ENCODE measurements around the gene CDC42EP4.

Gene CDC42EP4, protein sequence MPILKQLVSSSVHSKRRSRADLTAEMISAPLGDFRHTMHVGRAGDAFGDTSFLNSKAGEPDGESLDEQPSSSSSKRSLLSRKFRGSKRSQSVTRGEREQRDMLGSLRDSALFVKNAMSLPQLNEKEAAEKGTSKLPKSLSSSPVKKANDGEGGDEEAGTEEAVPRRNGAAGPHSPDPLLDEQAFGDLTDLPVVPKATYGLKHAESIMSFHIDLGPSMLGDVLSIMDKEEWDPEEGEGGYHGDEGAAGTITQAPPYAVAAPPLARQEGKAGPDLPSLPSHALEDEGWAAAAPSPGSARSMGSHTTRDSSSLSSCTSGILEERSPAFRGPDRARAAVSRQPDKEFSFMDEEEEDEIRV

DNA sequence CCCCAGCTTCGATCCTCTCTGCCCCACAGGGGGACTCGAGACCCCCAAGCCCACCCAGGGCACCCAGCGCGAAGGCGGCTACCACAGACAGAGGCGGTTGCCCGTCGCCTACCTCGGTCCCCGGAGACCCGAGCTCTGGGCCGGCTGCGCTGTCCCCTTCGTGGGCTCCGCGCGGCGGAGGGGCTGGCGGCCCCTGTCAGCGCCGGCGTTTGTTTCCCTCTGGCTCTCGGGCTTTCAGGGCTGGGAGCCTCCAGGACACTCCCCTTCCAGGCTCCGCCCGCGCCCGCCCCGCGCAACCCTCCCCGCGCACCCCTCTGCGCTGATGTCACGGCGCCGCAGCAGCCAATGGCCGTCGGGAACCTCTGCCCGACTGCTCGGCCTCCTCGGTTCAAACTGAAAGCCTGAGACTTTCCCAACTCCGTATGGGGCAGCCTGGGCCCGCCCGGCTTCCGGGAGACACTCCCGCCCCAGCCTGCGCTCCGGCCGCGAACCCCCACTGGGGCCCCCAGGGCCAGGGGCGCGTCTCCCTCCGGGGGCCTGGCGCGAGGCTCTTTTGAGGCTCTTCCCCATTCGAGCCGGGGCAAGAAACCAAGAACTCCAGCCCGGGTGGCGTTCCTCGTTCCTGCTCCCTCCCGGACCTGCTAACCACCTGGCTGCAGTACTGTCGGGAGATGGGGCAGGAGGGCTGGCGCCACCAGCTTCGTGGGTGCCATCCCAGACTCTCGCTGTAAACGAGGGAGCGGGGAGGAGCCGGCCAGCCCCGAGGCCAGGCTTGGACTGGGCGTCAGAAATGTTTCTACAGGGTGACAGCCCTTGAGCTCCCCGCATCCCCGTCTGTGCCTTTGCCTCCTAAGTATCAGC, at the start of gene CDC42EP4:
CDC42EP4 (minus strand) TSS at position 221 of the 861 bp plus-strand sequence. CDS start 25,501 bp downstream, outside the sequence.
- peak; percentile 92 for DNase-seq

DNA sequence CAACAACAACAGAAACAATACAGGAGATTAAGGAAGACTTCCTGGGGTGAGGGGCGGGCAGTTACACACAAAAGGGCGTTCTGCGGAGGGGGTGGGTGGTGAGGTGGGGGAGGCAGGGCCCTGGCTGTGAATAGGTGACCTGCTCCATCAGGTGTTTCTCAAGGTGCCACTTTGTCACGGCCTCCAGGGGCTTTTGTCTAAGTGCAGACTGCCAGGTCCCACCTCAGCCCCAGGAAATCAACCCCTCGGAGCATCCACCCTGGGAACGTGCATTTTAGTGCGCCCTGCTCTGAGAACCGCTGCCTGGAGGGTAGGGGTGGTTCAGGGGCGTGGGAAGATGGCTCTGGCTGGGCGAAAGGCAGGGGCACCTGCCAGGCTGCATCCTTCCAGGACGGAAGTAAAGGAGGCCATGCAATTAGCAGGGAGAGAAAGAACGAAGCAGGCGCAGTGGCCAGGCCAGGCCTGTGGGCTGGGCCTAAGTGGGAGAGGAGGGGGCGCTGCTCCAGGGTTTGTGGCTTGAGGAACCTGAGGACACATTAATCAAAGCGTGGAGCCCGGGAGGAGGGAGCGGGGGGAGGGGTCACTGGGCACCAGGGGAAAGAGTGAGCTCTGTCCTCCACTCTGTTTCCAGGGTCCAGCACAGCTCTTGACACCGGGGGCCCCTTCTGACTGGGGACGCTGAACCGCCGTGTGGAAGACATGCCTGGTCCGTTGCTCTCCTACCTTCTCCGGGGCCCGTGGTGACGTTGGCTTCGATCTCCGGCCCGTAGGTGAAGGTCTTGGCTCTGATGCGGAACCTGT, 49.4 kb upstream of the CDC42EP4 start:
- DNase-seq, result no peak

DNA sequence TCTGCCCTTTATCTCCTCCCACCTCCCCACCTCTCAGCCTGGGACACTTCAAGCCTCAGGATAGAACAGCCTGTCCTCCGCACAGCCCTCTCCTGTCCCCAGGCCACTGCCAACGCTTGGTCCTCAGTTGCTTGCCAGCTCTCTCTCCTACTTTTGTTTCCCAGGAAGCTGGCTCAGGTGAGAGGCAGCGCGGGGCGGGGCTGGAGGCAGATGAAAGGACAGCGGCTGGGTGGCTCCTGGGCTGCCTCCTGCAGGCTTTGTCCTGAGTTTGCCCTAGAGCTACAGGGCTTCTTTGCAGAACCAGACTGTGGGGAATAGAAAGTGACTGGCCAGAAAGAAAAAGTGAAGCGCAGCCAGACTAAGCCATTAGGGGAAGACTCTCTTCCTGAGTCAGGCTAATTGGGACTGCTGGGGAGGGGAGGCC, 48.2 kb upstream of the CDC42EP4 start:
- no peak for DNase-seq

DNA sequence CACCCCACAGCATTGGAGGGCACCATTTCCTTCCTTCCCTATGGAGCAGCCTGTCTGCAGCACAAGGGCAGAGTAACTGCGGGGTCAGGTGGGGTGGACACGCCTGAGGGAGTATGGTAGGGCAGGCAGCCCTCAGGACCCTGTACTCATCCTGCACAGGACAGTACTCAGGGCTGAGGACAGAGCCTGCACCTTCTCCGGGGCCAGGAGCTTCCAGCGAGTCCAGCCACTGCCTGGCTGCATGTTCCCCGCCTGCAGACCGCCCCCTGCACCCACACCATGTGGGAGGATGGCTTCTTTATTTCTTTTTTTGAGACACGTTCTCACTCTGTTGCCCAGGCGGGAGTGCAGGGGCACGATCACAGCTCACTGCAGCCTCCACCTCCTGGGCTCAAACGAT, 47.6 kb upstream of the CDC42EP4 start:
- DNase-seq, result no peak

DNA sequence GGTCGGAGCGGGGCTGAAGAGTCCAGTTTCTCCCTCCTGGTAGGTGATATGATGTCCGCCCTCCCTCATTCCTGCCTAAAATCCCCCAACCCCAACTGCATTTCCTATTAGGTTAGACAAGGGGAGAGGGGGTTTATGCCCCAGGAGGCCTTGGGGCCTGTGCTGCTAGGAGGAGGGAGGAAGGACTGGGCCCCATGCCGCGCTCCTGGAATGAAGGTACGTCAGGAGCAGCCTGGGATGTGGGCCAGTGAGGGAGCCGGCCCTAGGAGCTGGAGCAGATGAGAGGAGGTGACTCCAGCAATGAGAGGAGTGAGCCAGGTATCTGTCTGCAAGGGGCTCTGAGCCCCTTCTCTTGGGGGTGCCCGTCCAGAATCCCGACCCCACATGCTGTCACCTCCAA, 46.9 kb upstream of the CDC42EP4 start:
- DNase-seq, result no peak

DNA sequence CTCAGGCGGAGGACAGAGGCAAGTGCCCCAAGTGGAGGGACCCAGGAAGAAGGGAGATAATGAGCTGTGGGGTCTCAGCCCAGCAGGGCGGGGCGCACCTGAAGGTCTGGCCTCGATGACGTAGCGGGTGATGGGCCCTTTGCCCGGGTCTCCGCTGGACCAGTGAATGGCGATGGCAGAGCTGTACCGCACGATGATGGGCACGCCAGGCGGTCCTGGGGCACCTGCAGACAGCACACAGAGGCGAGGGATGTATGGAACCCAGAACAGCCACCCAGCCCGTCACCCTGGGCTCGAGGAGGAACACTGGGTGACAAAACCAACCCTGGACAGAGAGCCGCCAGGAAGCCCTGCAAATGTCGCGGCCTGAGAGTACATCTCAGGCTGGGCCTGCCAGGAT, 46.2 kb upstream of the CDC42EP4 start:
- DNase-seq, result no peak

DNA sequence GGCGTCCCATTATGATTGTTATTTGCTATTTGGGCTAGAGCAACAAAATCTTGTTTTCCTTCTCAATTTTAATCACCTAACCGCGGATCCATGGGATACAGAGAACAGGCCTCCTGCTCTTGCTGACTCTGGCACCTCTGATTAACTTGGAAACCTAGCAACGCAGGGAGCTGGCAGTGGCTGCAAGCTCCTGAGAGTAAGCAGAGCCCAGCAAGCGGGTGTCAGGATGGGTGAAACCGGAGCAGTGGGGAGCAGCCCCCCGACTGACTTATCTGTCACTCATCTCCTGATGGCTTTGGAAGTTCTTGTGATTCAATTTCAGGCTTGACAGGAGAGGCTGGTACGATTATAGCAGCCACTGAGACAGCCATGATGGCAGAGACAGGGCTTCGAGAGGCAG, 45.5 kb upstream of the CDC42EP4 start:
- DNase-seq, result no peak

DNA sequence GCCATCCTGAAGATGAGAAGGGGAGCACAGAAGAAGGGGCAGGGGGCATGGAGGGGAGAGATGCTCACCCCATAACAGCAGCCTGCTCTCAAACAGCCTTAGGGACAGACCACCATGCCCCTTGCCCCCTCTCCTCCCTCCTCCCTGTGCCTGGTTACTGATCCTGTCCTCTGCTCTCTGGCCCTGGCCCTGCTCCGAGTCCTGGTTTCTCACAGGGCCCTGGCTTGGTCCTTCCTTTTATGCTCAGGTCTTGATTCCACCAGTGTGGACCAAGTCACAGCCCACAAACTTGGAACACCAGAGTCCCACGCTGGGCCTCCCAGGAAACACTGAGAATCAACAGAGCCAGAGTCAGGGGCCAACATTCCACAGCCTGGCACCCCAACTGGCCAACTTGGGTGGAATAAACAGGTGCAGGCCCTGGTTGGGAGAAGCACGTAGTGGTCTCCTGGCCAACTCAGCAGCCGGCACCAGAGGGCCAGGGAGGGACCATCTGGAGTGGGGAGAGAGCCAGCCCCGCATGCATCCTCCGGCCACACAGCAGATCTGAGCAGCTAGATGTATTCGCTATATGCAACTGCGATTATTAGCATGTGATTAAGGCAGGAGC, 44.9 kb upstream of the CDC42EP4 start:
- no peak for DNase-seq

DNA sequence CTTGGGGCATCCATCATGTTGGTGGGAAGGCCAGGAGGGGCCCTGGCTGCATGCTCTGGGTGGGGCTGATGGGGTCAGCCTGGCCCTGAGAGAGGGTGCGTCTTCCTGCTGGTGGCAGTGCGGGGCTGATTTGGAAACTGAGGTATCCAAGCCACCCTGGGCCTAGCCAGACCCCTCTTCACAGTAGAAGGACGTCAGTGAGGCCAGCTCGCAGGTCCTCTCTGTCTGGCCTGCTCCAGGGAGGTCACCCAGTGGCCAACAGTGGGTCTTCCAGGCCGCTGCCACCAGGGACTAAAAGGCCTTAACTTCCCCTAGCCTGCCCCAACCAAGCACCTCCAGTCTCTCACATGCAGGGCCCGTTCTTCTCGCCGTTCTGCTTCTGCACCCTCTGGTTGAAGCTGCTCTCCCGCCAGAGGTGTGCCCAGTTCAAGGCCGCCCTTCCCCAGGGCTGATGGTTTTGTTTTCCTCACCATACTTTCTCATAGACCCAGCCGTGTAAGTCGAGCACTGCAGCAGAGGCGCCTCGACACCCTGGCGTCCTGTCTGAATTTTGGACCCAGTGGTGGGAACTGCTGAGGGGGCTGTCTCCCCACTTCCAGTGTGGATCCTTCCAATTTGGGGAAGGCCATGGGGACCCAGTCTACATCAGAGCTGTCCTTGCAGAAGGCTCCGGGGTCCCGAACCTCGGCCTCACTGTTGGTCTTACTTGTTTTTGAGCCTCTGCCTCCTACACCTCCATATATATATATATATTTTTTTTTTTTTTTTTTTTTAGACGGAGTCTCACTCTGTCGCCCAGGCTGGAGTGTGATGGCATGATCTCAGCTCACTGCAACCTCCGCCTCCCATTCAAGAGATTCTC, 42.9 kb upstream of the CDC42EP4 start:
- no peak for DNase-seq

DNA sequence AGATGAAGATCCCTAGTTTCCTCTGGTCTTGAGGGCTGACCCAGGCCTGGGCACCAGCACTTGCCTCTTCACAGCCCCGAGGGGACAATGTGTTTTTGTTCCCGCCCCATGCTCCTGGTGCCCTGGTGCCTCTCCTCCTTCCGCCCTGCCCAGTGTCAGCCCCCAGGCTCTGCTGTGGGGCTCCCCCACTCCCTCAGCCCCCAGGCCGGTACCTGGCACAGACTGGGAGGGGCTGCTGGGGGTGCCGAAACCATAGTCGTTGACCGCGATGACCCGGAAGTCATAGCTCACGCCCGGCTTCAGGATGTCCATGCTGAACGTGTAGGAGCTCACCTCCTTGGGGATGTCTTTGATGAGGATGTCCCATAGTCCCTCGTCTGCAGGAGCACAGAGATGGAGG, 40.5 kb upstream of the CDC42EP4 start:
- no peak for DNase-seq

DNA sequence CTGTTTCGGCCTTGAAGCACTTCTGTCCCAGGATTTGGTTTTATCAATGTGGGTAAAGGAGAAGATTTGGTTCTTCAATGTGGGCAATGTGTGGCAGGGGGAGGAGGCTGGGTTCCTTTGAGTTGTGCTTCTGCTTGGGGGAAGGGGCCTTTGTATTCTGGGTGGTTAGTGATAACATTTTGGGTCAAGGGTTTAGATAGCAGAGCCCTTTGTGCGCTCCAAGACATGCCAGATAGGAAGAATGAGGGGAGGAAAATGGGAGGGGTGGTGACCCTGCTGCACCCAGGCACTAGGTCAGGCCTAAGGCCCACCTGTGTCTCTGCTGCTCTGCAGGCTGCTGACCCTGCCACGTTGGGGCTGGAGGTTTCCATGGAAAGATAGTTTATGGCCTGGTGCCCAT, 40.0 kb upstream of the CDC42EP4 start:
- no peak for DNase-seq

DNA sequence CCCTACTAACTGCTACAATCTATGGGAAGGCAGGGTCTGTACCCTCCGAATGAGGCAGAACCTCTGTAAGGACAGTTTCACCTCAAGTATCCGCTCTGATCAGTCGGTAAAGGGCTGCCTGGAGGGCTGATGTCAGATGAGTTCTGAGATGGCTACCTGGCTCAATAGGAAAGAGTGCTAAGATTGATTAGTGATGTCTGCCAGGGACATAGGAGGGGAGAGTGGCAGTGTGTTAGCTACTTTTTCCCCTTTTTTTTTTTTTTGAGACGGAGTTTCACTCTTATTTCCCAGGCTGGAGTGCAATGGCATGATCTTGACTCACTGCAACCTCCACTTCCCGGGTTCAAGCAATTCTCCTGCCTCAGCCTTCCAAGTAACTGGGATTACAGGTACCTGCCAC, 39.1 kb upstream of the CDC42EP4 start:
- no peak for DNase-seq

DNA sequence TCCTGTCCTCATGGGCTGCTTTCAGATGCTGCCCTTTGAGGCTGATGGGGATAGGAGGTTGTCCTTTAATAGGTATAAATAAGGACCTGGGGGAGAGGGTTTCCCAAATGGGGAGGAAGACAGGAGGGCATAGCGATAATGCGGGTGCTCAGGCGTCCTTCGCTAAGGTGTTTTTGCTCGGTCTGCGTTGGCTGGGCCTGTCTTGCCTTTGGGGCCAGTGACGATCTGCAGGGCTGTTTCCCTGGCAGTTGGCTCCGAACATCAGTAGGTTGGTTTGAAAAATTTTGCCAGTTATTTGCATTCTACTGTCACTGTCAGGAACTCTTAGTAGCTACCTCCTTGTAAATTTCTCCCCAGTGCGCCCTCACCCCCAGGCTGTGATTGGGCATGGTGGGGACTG, 37.8 kb upstream of the CDC42EP4 start:
- DNase-seq, result no peak

DNA sequence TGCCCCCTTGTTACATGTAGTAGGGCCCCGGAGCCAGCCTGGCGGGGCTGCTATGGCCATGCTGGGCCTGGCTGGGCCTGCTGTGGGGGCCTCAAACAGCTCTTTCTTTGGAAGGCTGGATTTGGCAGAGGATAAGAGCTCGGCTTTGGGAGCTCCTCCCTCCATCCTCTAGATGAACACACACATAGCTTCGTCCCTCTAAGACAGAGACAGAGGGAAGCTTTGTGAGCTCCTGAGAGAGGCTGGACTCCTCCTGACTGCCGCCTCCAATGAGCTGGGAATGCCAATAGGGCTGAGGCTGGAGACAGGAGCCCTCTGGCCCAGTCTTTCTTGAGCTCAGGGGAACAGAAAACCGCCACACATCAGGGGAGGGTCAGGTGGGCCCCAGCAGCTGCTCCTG, 37.3 kb upstream of the CDC42EP4 start:
- DNase-seq, result no peak

DNA sequence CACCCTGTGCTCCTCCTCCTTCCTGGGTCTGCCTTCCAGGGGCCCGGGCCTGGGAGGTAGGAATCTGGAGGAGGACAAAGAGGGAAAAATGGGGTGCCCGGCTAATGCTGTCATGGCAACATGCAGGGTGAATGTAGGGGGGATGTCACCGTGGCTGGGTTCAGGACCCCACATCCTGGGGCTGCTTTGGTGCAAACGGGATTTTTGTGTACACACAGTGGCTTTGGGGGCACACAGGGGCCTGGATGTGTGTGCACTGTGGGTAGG, 37.0 kb upstream of the CDC42EP4 start:
- no peak for DNase-seq

DNA sequence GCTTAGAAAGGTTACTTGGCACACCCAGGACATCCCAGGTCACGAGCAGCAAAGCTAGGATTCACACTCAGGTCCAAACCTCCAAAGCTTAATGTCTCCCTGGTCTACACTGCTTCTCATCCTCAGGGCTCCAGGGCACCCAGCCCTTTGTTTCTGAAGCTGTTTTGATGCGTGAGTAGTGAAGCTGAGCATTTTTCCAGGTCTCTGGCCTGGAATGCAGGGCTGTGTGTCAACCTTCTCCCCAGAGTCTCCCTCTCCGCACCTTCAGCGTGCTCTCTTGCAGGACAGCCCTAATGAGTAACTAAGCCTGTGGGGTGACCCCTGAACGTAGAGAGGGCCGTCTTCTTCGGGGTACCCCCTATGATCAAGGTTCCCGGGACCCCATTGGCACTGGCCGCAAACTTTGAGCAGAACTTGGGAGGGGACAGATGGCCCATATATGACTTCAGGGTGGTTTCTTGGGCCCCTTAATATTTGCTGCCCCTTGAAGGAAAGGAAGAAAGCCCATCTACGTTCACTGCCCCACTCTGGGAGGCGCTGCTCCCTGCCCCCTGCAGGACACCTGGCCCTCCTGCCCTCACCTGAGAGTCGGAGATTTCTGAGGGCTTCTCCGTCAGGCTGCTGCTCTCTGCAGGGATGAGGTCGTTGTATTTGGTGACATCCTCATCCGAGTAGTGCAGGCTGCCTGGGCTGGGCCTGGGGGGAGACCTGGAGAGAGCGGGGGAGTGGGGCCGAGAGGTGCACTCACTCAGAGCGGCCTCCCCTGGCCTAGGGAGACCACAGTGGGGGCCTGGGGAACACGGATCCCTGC, 36.4 kb upstream of the CDC42EP4 start:
- no peak for DNase-seq

DNA sequence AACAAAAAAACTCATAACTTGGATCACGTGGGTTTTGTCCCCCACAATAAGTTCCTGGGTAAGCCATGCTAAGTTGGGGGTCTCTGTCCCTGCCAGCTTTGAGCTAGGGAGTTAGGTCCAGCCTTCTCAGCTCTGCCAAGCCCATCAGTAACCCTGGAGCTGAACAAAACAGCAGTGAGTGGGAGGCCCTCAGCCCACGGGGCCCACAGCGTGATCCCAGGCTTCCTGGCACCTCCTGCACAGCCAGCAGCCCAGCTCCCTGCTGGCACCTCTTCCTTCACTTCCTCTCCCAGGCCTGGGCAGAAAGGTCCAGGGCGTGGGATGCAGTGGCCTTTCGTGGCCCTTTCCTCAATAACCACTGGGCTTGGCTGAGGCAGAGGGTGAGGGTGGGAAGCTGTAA, 35.5 kb upstream of the CDC42EP4 start:
- DNase-seq, result no peak

DNA sequence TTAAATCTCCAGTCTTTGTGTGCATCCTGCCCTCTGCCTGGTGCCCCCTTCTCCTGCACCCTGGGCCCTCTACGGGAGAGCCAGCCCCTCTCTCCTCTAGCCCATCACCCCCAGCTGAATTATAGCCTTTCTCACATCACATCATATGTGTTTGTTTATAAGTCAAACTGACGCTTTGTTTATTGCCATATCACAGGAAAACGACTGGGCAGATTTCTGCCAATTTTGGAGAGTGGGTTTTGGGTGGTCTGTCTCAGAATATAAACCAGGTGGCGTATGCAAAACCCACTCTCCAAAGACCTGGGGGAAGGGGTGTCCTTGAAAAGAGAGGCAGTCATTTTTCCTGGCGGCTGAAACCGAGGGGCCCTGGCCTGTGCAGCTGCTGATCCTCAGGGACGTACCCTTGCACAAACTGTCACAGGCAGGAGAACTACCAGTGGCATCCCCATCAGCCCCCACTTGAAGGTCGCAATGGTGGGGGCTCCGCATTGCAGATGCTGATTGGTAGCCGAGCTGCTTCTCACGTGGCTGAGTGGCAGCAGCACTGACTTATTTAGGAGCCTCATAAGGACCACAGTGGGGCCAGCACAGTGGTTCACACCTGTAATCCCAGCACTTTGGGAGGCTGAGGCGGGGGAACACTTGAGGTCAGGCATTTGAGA, 34.8 kb upstream of the CDC42EP4 start:
- DNase-seq, result no peak

DNA sequence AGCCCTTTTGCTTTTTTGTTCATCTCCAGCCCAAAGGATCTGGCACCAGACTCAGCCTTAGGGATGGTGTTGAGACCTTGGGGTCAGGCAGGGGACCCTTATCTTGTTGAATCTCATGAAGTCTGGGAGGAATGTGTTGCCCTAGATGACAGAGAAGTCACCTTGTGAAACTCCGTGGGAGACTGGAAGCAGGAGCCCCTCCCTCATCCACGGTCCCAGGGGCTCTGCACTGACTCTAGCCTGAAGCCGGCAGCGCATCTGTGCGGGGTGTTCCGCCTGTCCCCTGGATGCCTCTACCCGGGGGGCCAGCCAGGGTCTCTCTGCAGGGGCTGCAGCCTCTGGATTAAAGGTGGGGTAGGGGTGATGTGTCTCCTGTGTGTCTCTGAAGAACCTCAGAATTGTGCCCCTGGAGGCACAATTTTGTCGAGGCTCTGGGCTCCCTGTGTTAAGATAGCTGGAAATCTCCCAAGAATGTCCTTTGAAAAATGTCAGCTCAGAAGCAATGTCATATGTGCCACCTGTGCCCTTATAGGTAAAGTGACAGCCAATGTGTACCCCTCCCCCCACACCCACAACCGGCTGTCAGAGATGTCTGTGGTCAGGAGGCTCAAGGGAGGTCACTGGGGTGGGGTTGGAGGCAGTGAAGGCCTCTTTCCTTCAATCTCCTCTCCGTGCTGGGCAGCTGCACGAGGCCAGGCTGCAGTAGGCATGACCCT, 32.1 kb upstream of the CDC42EP4 start:
- DNase-seq, result no peak

DNA sequence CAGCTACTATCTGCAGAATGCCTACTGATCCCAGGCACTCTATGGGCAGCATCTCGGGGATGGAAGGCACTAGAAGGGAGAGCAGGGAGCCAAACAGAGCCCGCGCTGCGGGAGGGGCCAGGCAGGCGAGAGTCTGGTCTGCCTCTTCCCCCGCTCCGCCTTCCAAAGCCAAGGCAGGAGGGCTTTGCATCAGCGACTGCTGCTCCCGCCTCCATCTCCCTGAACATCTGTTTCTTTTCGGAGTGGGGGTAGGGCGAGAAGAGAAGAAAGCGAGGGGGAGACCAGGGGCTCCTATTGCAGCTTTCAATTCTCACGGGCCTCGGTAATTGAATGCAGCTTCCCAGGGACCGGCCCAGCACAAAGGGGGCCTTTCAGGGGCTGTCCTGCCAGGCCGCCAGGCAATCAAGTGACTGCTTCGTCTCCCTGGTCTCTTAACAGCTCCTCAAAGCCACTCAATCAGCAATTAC, 31.4 kb upstream of the CDC42EP4 start:
- DNase-seq, result no peak

Measured in amniotic stem cell (primary cell).